ENCODE data around the gene GOLM1.
"Not testable (repeated sequence)": the region's sequence is repeated elsewhere in the genome, so short reads cannot be mapped to it uniquely, and the experiment has no call there.

The GOLM1 gene

GRCh38 chr9:86079865-86080469 lies 19.4 kb downstream of the GOLM1 start:
- DNase-seq = no peak

GRCh38 chr9:86079421-86079831 lies 19.9 kb downstream of the GOLM1 start:
- no peak for DNase-seq

DNA sequence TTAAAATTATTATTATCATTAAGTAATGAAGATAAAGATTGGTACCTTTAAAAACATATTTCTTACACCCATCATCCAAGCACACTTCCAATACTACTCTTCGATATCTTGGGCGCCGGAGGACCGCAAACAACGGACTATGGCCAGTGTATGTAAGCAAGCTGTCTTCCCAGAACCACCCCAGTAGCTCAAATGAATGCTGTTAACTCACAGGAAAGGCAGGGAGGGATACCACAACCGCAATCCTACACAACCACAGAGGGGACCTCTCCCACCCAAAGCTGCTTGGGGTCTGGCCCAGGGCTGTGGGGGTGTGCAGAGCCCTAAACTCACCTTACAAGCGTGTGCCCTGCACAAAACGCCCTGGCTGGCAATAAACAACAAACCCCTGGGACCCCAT lies 20.6 kb downstream of the GOLM1 start:
- no peak for DNase-seq

- no peak for DNase-seq
Measured at GRCh38 chr9:86077276-86077675, 22.1 kb downstream of the GOLM1 start.

- no peak for DNase-seq
Measured at GRCh38 chr9:86075132-86076109, 23.9 kb downstream of the GOLM1 start.

- no peak for DNase-seq
Measured at GRCh38 chr9:86073839-86074238, 25.5 kb downstream of the GOLM1 start.

DNA sequence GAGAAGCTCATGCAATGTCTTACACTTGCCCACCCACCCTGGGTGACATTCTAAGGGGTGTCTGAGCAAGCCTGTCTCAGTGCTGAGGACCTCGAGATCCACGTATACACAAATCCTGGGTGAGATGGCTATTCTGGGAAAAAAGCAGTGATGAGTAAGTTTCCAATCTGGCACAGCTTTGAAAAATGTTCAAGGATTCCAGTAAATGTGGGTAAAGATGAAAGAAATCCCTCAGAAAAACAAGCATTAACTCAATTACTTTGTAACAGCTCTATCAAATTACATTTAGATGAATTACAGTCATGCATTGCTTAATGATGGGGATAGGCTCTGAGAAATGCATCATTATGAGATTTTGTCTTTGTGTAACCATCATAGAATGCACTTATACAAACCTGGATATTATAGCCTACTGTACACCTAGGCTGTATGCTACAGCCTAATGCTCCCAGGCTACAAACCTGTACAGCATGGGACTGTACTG lies 26.9 kb downstream of the GOLM1 start:
- DNase-seq = no peak

- no peak for DNase-seq
Measured at GRCh38 chr9:86069206-86069869, 30.0 kb downstream of the GOLM1 start.

DNA sequence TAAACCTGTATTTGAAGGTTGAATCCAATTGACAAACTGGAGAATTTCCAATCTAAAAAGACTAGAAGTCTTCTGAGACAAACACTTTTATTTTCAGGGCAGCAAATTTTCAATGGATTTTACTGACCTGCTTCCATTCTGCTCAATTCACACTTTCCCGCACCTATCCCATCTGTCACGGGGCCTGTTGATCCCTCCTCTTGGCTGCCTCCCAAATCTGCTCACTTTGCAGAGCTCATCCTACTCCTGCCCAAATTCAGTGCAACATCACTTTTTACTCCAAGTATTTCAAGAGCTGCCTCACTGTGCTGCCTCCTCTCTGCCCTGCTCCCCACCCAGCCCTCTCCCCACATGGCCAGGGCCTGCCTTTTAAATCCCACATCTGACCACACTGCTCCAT lies 35.1 kb downstream of the GOLM1 start:
- no peak for DNase-seq

DNA sequence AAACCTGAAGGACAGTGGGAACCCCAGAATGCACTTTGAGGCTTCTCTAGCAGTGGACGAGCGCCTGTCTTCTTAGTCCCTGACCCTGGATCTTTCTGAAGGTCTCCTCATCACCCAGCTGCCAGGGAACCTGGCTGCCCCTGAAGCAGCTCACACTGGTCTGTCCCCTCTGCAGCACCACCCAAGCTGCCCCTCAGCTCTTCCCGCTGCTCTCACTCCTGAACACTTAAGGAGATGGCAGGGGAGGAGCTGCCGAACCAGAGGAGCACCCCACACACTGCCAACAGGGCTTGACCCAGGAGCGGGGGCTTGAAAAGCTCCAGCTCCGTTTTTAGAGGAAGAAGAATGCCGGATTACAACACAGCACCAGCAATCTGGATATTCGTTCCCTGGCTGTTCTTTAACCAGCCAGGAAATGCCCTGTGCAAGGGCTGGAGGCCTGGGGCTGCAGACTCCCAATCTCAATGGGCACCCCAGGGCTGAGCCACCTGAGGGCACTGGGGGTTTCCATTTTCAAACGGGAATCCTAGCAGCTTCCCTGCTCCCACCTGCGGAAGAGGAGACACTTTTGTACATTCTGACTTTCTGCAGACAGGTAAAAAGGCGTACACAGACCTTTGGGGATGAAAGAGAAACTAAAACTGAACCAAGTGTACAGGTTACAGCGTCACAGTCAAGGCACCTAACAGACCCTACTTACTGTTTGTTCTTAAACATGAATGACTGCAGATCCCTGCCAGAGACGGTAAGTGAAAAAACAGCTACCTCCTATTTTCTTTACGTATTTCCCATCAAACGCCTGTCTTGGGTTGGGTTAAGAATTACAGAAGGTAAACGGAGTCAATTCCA lies 36.3 kb downstream of the GOLM1 start:
- no peak for DNase-seq

DNA sequence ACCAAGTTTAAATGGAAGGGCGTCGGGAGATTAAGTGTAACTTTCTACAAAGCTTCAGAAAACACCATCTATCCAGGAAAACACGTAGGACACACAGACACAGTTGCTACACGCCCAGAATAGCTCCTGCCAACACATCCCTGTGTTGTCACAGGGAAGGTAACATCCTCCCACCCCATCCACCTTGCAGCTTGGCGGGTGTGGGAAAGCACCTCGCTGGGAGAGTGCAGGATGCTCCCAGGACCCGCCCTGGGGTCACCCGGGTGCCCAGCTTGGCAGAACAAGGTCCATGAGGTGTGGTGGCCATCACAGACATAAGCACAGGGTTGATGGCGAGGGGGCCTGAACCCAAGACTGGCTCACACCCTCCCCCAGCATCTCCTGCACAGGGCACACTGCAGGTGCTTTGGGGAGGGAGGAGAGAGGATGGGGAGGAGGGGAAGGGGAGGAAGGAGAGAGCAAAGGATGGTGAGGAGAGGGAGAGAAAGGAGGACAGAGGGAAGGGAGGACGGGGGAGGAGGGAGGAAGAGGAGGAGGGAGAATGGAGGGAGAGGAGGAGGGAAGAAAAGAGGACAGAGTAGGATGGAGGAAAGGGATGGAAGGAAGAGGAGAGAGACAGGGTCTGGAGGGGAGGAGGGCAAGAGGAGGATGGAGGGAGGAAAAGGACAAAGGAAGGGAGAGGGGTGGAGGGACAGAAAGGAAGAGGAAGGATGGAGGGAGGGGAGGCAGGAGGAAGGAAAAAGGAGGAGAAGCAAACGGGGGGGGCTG lies 37.2 kb downstream of the GOLM1 start:
- DNase-seq = no peak

DNA sequence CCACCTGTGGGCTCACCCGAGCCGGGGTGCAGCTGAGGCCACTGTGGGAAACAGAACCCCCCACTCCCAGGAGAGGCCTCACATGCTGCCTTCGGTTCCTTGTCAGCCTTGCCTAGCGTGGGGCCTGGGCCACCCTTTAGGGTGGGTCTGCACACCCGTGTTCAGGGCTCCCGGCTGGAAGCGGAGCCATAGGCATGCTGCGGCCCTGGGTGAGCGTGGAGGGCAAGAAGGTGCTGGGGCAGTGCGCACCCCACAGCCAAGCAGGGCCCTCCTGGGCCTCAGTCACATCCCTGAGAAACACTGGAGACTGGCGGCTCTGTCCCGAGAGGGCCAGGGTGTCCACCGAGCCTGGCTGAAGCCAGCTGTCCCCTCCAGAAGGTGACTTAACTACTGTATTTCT lies 41.9 kb downstream of the GOLM1 start:
- DNase-seq = no peak

DNA sequence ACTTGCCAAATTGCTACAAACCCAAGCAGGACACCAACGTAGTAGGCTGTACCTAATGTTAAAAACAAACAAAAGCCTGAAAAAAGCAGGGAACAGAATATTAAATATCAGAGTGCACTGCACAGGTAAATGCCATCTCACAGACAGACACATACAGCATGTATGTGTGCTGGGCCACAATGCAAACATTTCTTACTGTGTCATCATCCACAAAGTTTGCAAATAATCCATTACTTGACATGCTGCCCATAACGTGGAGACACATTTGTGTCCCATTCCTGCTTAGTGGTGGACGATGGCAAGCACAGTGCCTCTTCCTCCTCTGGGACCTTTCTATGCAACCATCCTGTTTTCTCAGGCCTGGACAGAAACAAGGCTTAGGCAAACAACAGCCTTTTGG lies 44.7 kb downstream of the GOLM1 start:
- DNase-seq = no peak

DNA sequence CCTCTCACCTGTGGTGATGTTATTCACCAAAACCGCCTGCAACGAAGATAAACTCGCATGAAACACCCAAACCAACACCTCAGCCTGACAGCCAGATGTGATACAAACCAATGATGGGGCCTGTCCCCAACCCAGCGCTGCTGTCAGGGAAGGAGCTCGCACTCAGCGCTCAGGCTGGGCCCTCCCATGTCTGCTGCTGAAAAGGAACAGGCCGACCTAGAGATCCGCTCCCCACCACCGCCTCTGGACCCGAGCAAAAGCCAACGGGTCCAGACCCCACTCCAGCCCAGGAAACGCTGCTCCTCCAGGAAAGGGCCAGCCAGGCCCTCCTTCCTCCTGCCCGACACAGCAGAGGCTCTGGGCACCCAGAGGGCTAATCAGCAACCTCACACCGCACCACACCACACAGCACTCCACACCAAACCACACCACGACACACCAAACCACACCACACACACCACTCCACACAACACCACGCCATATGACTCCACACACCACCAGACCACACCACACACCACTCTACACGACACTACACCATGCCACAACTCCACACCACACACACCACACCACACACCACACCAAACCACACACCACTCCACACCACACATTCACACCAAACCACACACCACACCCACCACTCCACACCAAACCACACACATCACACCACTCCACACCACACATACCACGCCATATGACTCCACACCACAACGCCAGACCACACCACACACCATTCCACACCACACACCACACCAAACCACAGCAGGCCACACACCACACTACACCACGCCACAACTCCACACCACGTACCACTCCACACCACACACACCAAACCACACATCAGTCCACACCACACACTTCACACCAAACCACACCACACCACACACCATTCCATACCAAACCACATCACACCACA lies 46.5 kb downstream of the GOLM1 start:
- no peak for DNase-seq

- not testable (repeated sequence) for DNase-seq
Measured at GRCh38 chr9:86048018-86048742, 51.2 kb downstream of the GOLM1 start.

GRCh38 chr9:86047361-86047760 lies 52.0 kb downstream of the GOLM1 start:
- DNase-seq = no peak

DNA sequence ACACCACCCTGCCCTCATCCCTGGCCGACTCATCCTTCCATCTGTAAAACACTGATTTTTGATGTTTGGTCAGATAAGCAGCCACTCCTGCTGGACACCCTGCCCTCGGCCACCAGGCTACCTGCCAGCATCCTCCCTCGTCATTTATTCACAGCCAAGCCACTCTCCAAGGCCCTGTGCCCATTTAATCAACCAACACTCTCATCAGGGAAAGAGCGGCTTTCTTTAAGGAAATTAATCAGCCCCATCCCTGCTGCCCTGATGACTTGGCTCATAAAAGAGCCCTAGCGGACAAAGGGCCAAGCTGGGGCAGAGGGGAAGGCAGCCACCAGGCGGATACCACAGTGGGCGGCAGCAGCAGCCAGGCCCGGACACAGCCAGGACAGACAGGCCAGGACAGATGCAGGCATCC lies 52.4 kb downstream of the GOLM1 start:
- no peak for DNase-seq

DNA sequence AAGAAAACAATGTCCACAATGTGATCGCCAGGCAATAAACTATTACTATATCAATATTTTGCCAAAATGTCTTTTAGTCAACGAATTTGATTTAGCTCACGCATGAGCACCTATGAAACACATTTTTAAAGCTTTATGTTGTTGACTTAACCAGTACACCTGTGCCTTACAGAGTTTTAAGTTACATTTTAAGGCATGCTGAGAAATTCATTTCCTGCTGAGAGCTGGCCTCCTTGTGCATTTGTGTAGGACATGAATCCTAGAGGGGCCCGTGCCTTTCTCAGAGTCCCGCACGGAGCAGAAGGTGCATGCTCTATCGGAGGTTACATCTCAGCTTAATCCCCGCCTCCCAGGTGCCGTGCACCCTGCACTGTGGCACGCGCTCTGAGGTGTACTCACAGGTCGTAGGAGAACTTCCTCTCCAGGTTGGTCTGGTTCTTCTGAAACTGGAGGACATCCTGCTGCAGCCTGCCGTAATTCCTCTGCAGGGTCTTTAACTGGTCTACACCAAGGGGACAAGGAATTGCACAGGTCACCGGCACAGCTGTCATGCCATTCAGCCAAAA lies 53.2 kb downstream of the GOLM1 start:
- no peak for DNase-seq

GRCh38 chr9:86045654-86046053 lies 53.7 kb downstream of the GOLM1 start:
- no peak for DNase-seq

- DNase-seq = no peak
Measured at GRCh38 chr9:86043999-86044398, 55.4 kb downstream of the GOLM1 start.
